H1 (cell line): Measurements from ENCODE around the gene SH3PXD2B. TPM values are rescaled to one million over a fixed set of nuclear protein-coding genes. Genes with fewer than 3 reads are reported as not detected.

Source experiments
- CTCF ChIA-PET: fragments of 300-600 bp; sonication (Branson Sonifier 250); formaldehyde crosslinking; loops from one replicate; lab custom pipeline; 2021; ENCODE audit not compliant: partially characterized antibody; lab: Charles Lee
- POLR2A ChIA-PET: fragments of 300-600 bp; sonication (Branson Sonifier 250); formaldehyde crosslinking; loops from one replicate; lab custom pipeline; 2021; ENCODE audit warnings: inconsistent platforms; ENCODE audit not compliant: partially characterized antibody; lab: Charles Lee
- DNase-seq, 2 experiments: peaks; one replicate each; pipeline versions ENCODE4 v3.0.0 to v3.0.0-alpha.2; 2010 to 2022; ENCODE audit warnings: low spot score in 2 of 2, low read depth in 1 of 2, mixed read lengths in 1 of 2
- FAIRE-seq: peaks from 2 replicates; lab custom pipeline; 2011; peaks lifted over from hg19 to GRCh38; lab: Jason Lieb, UNC
- H2AFZ ChIP-seq: 2 replicates; pipeline ENCODE4 v1.8.1; 2012; ENCODE audit warnings: low read length, inconsistent platforms
- H2AK5ac ChIP-seq: 2 replicates; pipeline ENCODE4 v1.6.1; 2013; ENCODE audit warnings: low read depth, low read length
- H2BK120ac ChIP-seq: replicated peaks from 2 replicates; pipeline ENCODE3; 2013; ENCODE audit warnings: low read depth, low read length, inconsistent platforms
- H2BK12ac ChIP-seq: 2 replicates; pipeline ENCODE4 v1.6.1; 2013; ENCODE audit warnings: low read depth, low read length
- H2BK15ac ChIP-seq: 2 replicates; pipeline ENCODE4 v1.6.1; 2013; ENCODE audit warnings: low read length
- H2BK20ac ChIP-seq: 2 replicates; pipeline ENCODE4 v1.6.1; 2013; ENCODE audit warnings: low read length
- H2BK5ac ChIP-seq: 2 replicates; pipeline ENCODE4 v1.6.1; 2013; ENCODE audit warnings: low read depth, low read length
- H3K14ac ChIP-seq: 2 replicates; pipeline ENCODE4 v1.6.1; 2013; ENCODE audit warnings: inconsistent platforms; ENCODE audit not compliant: insufficient read length
- H3K18ac ChIP-seq: 2 replicates; pipeline ENCODE4 v1.6.1; 2013; ENCODE audit warnings: low read length; ENCODE audit errors: extremely low read depth
- H3K23ac ChIP-seq: 2 replicates; pipeline ENCODE4 v1.6.1; 2013; ENCODE audit warnings: inconsistent platforms; ENCODE audit not compliant: insufficient read length
- H3K23me2 ChIP-seq: 2 replicates; pipeline ENCODE4 v1.6.1; 2013; ENCODE audit warnings: low read depth, low read length
- H3K27ac ChIP-seq: 2 replicates; pipeline ENCODE4 v1.6.1; 2011; ENCODE audit warnings: low read depth, low read length, inconsistent platforms
- H3K27me3 ChIP-seq, 4 experiments: replicated peaks in 1 of 4; 1 replicate in 1 of 4; 2 replicates in 3 of 4; pipeline versions ENCODE4 v1.6.1 to v1.8.1; 2011 to 2013; ENCODE audit warnings: low read length in 3 of 4, mild to moderate bottlenecking in 3 of 4, inconsistent platforms in 2 of 4, mixed read lengths in 2 of 4, moderate library complexity in 1 of 4; ENCODE audit not compliant: control insufficient read depth in 3 of 4, insufficient read depth in 3 of 4; ENCODE audit errors: extremely low read depth in 1 of 4
- H3K36me3 ChIP-seq, 4 experiments: 2 replicates each; pipeline versions ENCODE4 v1.6.1 to v1.8.1; 2011 to 2013; ENCODE audit warnings: mild to moderate bottlenecking in 4 of 4, low read length in 3 of 4, moderate library complexity in 2 of 4, control low read depth in 1 of 4, inconsistent platforms in 1 of 4; ENCODE audit not compliant: insufficient read depth in 4 of 4, control insufficient read depth in 2 of 4
- H3K4ac ChIP-seq: replicated peaks from 2 replicates; pipeline ENCODE3; 2013; ENCODE audit warnings: low read length, low read depth, mixed read lengths, inconsistent platforms; ENCODE audit not compliant: insufficient read length
- H3K4me1 ChIP-seq, 4 experiments: replicated peaks in 1 of 4; 1 replicate in 1 of 4; 2 replicates in 3 of 4; pipeline versions ENCODE4 v1.6.1 to v1.8.1; 2011 to 2013; ENCODE audit warnings: low read length in 3 of 4, inconsistent platforms in 2 of 4, mixed read lengths in 1 of 4; ENCODE audit not compliant: insufficient read depth in 4 of 4, control insufficient read depth in 3 of 4
- H3K4me2 ChIP-seq, 2 experiments: 2 replicates each; pipeline versions ENCODE4 v1.6.1 to v1.8.1; 2011 to 2013; ENCODE audit warnings: low read depth in 2 of 2, low read length in 2 of 2, control low read depth in 1 of 2, inconsistent platforms in 1 of 2, mild to moderate bottlenecking in 1 of 2; ENCODE audit not compliant: insufficient read depth in 1 of 2
- H3K4me3 ChIP-seq, 4 experiments: fragments of 200-600, 300-600 bp in 1 of 4; sonication (generic), shearing (Covaris generic), sonication (Bioruptor Twin) in 1 of 4; 2 replicates each; pipeline versions ENCODE4 v1.5.1 to v1.8.1; 2011 to 2016; ENCODE audit warnings: low read length in 4 of 4, low read depth in 3 of 4, control low read depth in 2 of 4, inconsistent platforms in 2 of 4, mild to moderate bottlenecking in 2 of 4, mixed read lengths in 1 of 4, moderate library complexity in 1 of 4; ENCODE audit not compliant: insufficient read depth in 2 of 4; ENCODE audit errors: extremely low read depth in 1 of 4
- H3K56ac ChIP-seq: replicated peaks from 2 replicates; pipeline ENCODE3; 2013; ENCODE audit warnings: low read depth, mild to moderate bottlenecking, mixed read lengths, low read length, inconsistent platforms; ENCODE audit not compliant: insufficient read length
- H3K79me1 ChIP-seq: 2 replicates; pipeline ENCODE4 v1.6.1; 2013; ENCODE audit warnings: low read depth, low read length, control low read depth
- H3K79me2 ChIP-seq, 2 experiments: 2 replicates each; pipeline versions ENCODE4 v1.6.1 to v1.8.1; 2012 to 2013; ENCODE audit warnings: low read length in 2 of 2, mild to moderate bottlenecking in 2 of 2, inconsistent platforms in 1 of 2; ENCODE audit not compliant: insufficient read depth in 2 of 2, control insufficient read depth in 1 of 2
- H3K9ac ChIP-seq, 4 experiments: replicated peaks in 1 of 4; 1 replicate in 1 of 4; 2 replicates in 3 of 4; pipeline versions ENCODE4 v1.6.1 to v1.8.1; 2011 to 2013; ENCODE audit warnings: low read depth in 3 of 4, low read length in 3 of 4, control low read depth in 2 of 4, mild to moderate bottlenecking in 2 of 4, moderate library complexity in 2 of 4, inconsistent platforms in 1 of 4; ENCODE audit errors: extremely low read depth in 1 of 4
- H3K9me3 ChIP-seq, 2 experiments: 2 replicates each; pipeline versions ENCODE4 v1.6.1 to v1.8.1; 2012 to 2013; ENCODE audit warnings: mild to moderate bottlenecking in 2 of 2, moderate library complexity in 2 of 2, control low read depth in 1 of 2, inconsistent platforms in 1 of 2, low read depth in 1 of 2, low read length in 1 of 2, mixed read lengths in 1 of 2; ENCODE audit not compliant: insufficient read depth in 2 of 2
- H4K20me1 ChIP-seq, 2 experiments: replicated peaks in 1 of 2; 2 replicates each; pipeline versions ENCODE3 to v1.8.1; 2011 to 2013; ENCODE audit warnings: inconsistent platforms in 2 of 2, low read length in 2 of 2, mild to moderate bottlenecking in 1 of 2; ENCODE audit not compliant: insufficient read depth in 2 of 2, control insufficient read depth in 1 of 2
- H4K5ac ChIP-seq: 2 replicates; pipeline ENCODE4 v1.6.1; 2013; ENCODE audit warnings: low read length, low read depth, mixed read lengths, inconsistent platforms; ENCODE audit not compliant: insufficient read length
- H4K8ac ChIP-seq: 2 replicates; pipeline ENCODE4 v1.8.0; 2013; ENCODE audit warnings: mild to moderate bottlenecking, moderate library complexity, low read length, inconsistent platforms; ENCODE audit not compliant: insufficient read depth; ENCODE audit errors: extremely low read depth
- H4K91ac ChIP-seq: replicated peaks from 2 replicates; pipeline ENCODE3; 2013; ENCODE audit warnings: low read length, mixed read lengths, inconsistent platforms; ENCODE audit not compliant: insufficient read length
- ATF2 ChIP-seq: IDR thresholded peaks from 2 replicates; pipeline ENCODE4 v1.6.1; 2012; ENCODE audit warnings: low read length, inconsistent platforms
- CHD2 ChIP-seq: IDR thresholded peaks from 2 replicates; pipeline ENCODE4 v1.6.1; 2012; ENCODE audit warnings: low read length, improper control_type of control experiment
- JUN ChIP-seq: IDR thresholded peaks from 2 replicates; pipeline ENCODE4 v1.6.1; 2011; ENCODE audit warnings: low read depth, mild to moderate bottlenecking, improper control_type of control experiment, low read length
- KDM4A ChIP-seq: IDR thresholded peaks from one replicate; pipeline ENCODE4 v1.7.1; 2012; ENCODE audit warnings: low read depth, mild to moderate bottlenecking, moderate library complexity, low read length, inconsistent platforms; ENCODE audit not compliant: severe bottlenecking
- TCF12 ChIP-seq: IDR thresholded peaks from 2 replicates; pipeline ENCODE4 v1.6.1; 2011; ENCODE audit warnings: low read depth, mild to moderate bottlenecking, low read length
- WGBS, 2 experiments: shearing (Covaris generic) in 1 of 2; methylation state at CpG; one replicate each; pipeline versions ENCODE4 v1.1.6 to v1.1.7; 2013 to 2015; ENCODE audit warnings: low lambda C conversion rate in 2 of 2, mixed read lengths in 2 of 2, inconsistent platforms in 1 of 2, low coverage in 1 of 2, missing lambda C conversion rate in 1 of 2; ENCODE audit not compliant: insufficient replicate concordance in 2 of 2, insufficient coverage in 1 of 2, insufficient read length in 1 of 2; ENCODE audit errors: extremely low coverage in 1 of 2, missing lambda C conversion rate in 1 of 2; 5-methylcytosine and 5-hydroxymethylcytosine counted together
- polyA plus RNA-seq, 7 experiments: library from polyadenylated mRNA; depleted of rRNA in 3 of 7; stranded (reverse) in 5 of 7; unstranded in 2 of 7; fragments of >200 nt in 5 of 7; fragments of 200-250 nt in 2 of 7; gene quantifications; 1 replicate in 5 of 7; 2 replicates in 1 of 7; 4 replicates in 1 of 7; pipeline versions ENCODE4 v1.2.1 to v1.2.3, GENCODE V29; 2011 to 2013; ENCODE audit warnings: missing spikeins in 2 of 7, mixed read lengths in 2 of 7
- total RNA-seq: library from RNA; stranded (reverse); fragmentation: NEBNext Ultra II Directional; extraction: Animal tissue kit (Norgen Biotek cat#: 25700); gene quantifications from 2 replicates; pipeline ENCODE4 v1.2.1, GENCODE V29; 2021
- TF ChIP-seq, protein P1 (sequence below), 3 experiments: IDR thresholded peaks; 1 replicate in 2 of 3; 2 replicates in 1 of 3; pipeline versions ENCODE4 v1.5.1 to v1.6.1; 2011; ENCODE audit warnings: low read length in 3 of 3, mild to moderate bottlenecking in 3 of 3, inconsistent platforms in 2 of 3, low read depth in 1 of 3, moderate library complexity in 1 of 3; ENCODE audit not compliant: insufficient read depth in 1 of 3; ENCODE audit errors: control extremely low read depth in 1 of 3
- TF ChIP-seq, protein P2 (sequence below): IDR thresholded peaks from 2 replicates; pipeline ENCODE4 v1.6.1; 2011; ENCODE audit warnings: low read depth, mild to moderate bottlenecking, low read length; ENCODE audit not compliant: insufficient read depth

SH3PXD2B gene
- total and polyA plus RNA-seq, 2 of the 8 experiments (the other 6 are each of a cell fraction or from before 2014, with no cell fraction given), result 32.9 to 72.9 TPM

GRCh38 chr5:172403817-172404216 is 50.5 kb downstream of the SH3PXD2B start:
- H3K79me1 ChIP-seq, result 0 out of 2 replicates have a peak, but pooled peaks cover 2% of the 10 kb centered on the region
- H3K18ac ChIP-seq, result no peak overlapping the region
- H3K79me2 ChIP-seq, result no peaks in the 10 kb centered on the region
- H3K27ac ChIP-seq, result peak overlapping the region; percentile 78; the same call in 1 of the 2 replicates
- H4K20me1 ChIP-seq, result peaks cover 0 to 3% of the 10 kb centered on the region in 2 experiments
- H2BK12ac ChIP-seq, result no peak overlapping the region
- H3K9me3 ChIP-seq, result no peaks in the 10 kb centered on the region
- 85% methylated on average over 7 of the region's 7 CpGs; no CpG with 5 or more reads in 1 of the 2 experiments for WGBS, 2 experiments
- FAIRE-seq (no peak), DNase-seq (no peak)
- TF ChIP-seq, protein P1, sequence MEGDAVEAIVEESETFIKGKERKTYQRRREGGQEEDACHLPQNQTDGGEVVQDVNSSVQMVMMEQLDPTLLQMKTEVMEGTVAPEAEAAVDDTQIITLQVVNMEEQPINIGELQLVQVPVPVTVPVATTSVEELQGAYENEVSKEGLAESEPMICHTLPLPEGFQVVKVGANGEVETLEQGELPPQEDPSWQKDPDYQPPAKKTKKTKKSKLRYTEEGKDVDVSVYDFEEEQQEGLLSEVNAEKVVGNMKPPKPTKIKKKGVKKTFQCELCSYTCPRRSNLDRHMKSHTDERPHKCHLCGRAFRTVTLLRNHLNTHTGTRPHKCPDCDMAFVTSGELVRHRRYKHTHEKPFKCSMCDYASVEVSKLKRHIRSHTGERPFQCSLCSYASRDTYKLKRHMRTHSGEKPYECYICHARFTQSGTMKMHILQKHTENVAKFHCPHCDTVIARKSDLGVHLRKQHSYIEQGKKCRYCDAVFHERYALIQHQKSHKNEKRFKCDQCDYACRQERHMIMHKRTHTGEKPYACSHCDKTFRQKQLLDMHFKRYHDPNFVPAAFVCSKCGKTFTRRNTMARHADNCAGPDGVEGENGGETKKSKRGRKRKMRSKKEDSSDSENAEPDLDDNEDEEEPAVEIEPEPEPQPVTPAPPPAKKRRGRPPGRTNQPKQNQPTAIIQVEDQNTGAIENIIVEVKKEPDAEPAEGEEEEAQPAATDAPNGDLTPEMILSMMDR (IDR thresholded peaks at IDR 0.05; ENCODE audit: control extremely low read depth in 1 of 3, insufficient read depth in 1 of 3, low read depth in 1 of 3, low read length in 3 of 3), result no peak
- TF ChIP-seq CHD2, result no peak
- no peak for TF ChIP-seq TCF12
- TF ChIP-seq JUN, result no peak
- no peak for TF ChIP-seq ATF2
- TF ChIP-seq, protein P2, sequence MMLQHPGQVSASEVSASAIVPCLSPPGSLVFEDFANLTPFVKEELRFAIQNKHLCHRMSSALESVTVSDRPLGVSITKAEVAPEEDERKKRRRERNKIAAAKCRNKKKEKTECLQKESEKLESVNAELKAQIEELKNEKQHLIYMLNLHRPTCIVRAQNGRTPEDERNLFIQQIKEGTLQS, result no peak
- TF ChIP-seq KDM4A, result no peak
- peaks cover 4 to 34% (median 5%) of the 10 kb centered on the region in 4 experiments; a peak in 6 of 8 replicates for H3K36me3 ChIP-seq
- no peak overlapping the region for H4K8ac ChIP-seq
- H3K4me3 ChIP-seq, result no peak overlapping the region
- no peak overlapping the region for H4K5ac ChIP-seq
- H4K91ac ChIP-seq, result no peak overlapping the region
- no peak overlapping the region for H3K14ac ChIP-seq
- POLR2A ChIA-PET, result interaction anchor here (0.8 to 1.0 kb wide), 3 partner anchors 10 to 13 kb away, joined by 3 read pairs; no protein-coding TSS in a partner anchor
- no peak overlapping the region for H2BK15ac ChIP-seq
- no peak overlapping the region for H2BK20ac ChIP-seq
- no peak overlapping the region for H3K56ac ChIP-seq
- H3K23me2 ChIP-seq, result no peaks in the 10 kb centered on the region
- H3K9ac ChIP-seq, result no peak overlapping the region
- CTCF ChIA-PET, result interaction anchor here (0.6 to 2.6 kb wide), 6 partner anchors 24 to 57 kb away, joined by 3 to 10 read pairs (median 4); no protein-coding TSS in a partner anchor
- no peak overlapping the region for H2BK5ac ChIP-seq
- H2AFZ ChIP-seq, result no peak overlapping the region
- H3K4me1 ChIP-seq, result peaks cover 7 to 14% (median 13%) of the 10 kb centered on the region in 4 experiments
- H2BK120ac ChIP-seq, result no peak overlapping the region
- H3K23ac ChIP-seq, result no peak overlapping the region
- no peaks in the 10 kb centered on the region for H3K27me3 ChIP-seq
- no peak overlapping the region for H2AK5ac ChIP-seq
- no peak overlapping the region for H3K4me2 ChIP-seq
- H3K4ac ChIP-seq, result no peak overlapping the region
